Cardiac fibroblast (primary cell): ENCODE data around the gene ZNF813.

ENCODE experiments used
- DNase-seq, 2 donors: peaks; one replicate each; pipeline versions ENCODE4 v3.0.0 to v3.0.0-alpha.2; 2010; ENCODE audit warnings: low read depth in 2 of 2
- H3K4me3 ChIP-seq, 2 donors: replicated peaks in 1 of 2; 1 replicate in 1 of 2; 2 replicates in 1 of 2; pipeline ENCODE4 v1.5.1; 2011; ENCODE audit warnings: low read depth in 2 of 2, low read length in 2 of 2, mild to moderate bottlenecking in 2 of 2, moderate library complexity in 1 of 2
- CTCF ChIP-seq: IDR thresholded peaks from one replicate; pipeline ENCODE4 v1.5.1; 2011; ENCODE audit warnings: low read depth, mild to moderate bottlenecking, low read length, inconsistent platforms

The ZNF813 gene

GRCh38 chr19:53545271-53546065 is 77.9 kb downstream of the ZNF813 start:
- DNase-seq, result peak; percentile 26 to 59
- no peak overlapping the region for H3K4me3 ChIP-seq
- no peak for TF ChIP-seq CTCF
